ENCODE data around the gene ISYNA1.

GRCh38 chr19:18442941-18443340 is 5.0 kb upstream of the ISYNA1 start:
- TF ChIP-seq EZH2 (IDR thresholded peaks at IDR 0.05; ENCODE audit: low read depth, unreplicated experiment) (no peak), NANOG (IDR thresholded peaks at IDR 0.05; ENCODE audit: borderline replicate concordance) (no peak), CTCF (conservative IDR thresholded peaks at IDR 0.05; ENCODE audit: low read depth in 2 of 2) (no peak), POLR2AphosphoS5 (IDR thresholded peaks at IDR 0.05; ENCODE audit: low read depth) (no peak), EZH2phosphoT487 (IDR thresholded peaks at IDR 0.05; ENCODE audit: unreplicated experiment) (no peak), CREB1 (CRISPR knock-in tag; IDR thresholded peaks at IDR 0.05; ENCODE audit: low read depth) (no peak), REST (IDR thresholded peaks at IDR 0.05; ENCODE audit: unreplicated experiment) (no peak), ZNF331 (CRISPR knock-in tag; IDR thresholded peaks at IDR 0.05; ENCODE audit: low read depth) (no peak), JUNB (IDR thresholded peaks at IDR 0.05; ENCODE audit: unreplicated experiment) (no peak), ZNF462 (CRISPR knock-in tag; IDR thresholded peaks at IDR 0.05) (no peak), STAT1 (IDR thresholded peaks at IDR 0.05; ENCODE audit: unreplicated experiment) (no peak), ZNF114 (CRISPR knock-in tag; IDR thresholded peaks at IDR 0.05) (no peak)
- TF ChIP-seq, protein P1, sequence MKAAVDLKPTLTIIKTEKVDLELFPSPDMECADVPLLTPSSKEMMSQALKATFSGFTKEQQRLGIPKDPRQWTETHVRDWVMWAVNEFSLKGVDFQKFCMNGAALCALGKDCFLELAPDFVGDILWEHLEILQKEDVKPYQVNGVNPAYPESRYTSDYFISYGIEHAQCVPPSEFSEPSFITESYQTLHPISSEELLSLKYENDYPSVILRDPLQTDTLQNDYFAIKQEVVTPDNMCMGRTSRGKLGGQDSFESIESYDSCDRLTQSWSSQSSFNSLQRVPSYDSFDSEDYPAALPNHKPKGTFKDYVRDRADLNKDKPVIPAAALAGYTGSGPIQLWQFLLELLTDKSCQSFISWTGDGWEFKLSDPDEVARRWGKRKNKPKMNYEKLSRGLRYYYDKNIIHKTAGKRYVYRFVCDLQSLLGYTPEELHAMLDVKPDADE (IDR thresholded peaks at IDR 0.05): no peak
